SU-DHL-6 (cell line): ENCODE measurements around the gene LRRC28.

ENCODE experiments used
- H2AFZ ChIP-seq: fragments of 200-600 bp; sonication (generic); 2 replicates; pipeline ENCODE4 v1.6.1; 2014; ENCODE audit warnings: low read depth, mild to moderate bottlenecking, moderate library complexity, mixed read lengths, antibody characterized with exemption, low read length; ENCODE audit not compliant: severe bottlenecking
- H3F3A ChIP-seq: fragments of 200-600 bp; shearing (Covaris generic); 2 replicates; pipeline ENCODE4 v1.6.0; 2016; ENCODE audit warnings: antibody characterized with exemption, mild to moderate bottlenecking; ENCODE audit not compliant: insufficient read depth
- H3K27ac ChIP-seq: fragments of 200-600 bp; sonication (generic); 2 replicates; pipeline ENCODE4 v1.5.1; 2016; ENCODE audit warnings: low read depth, mild to moderate bottlenecking, low read length, moderate library complexity, mixed read lengths
- H3K27me3 ChIP-seq: fragments of 200-600 bp; sonication (generic), shearing (Covaris generic); 2 replicates; pipeline ENCODE4 v1.6.0; 2014; ENCODE audit warnings: mild to moderate bottlenecking, low read length
- H3K36me3 ChIP-seq: fragments of 200-600 bp; sonication (generic); 2 replicates; pipeline ENCODE4 v1.6.1; 2014; ENCODE audit warnings: mild to moderate bottlenecking, low read length, mixed read lengths
- H3K4me2 ChIP-seq: fragments of 300-600, 200-600 bp; shearing (Covaris generic), sonication (generic); 2 replicates; pipeline ENCODE4 v1.6.0; 2014; ENCODE audit warnings: low read length, low read depth, mild to moderate bottlenecking; ENCODE audit not compliant: poor library complexity, severe bottlenecking
- H3K4me3 ChIP-seq: fragments of 200-600 bp; sonication (generic); 2 replicates; pipeline ENCODE4 v1.5.1; 2014; ENCODE audit warnings: antibody characterized with exemption, low read length, mild to moderate bottlenecking, mixed read lengths; ENCODE audit not compliant: insufficient read depth, poor library complexity, severe bottlenecking
- H3K79me2 ChIP-seq: fragments of 200-600 bp; sonication (generic); 2 replicates; pipeline ENCODE4 v1.6.1; 2014; ENCODE audit warnings: mild to moderate bottlenecking, low read length, moderate library complexity; ENCODE audit not compliant: insufficient read depth
- H3K9ac ChIP-seq: fragments of 200-600 bp; sonication (generic); 2 replicates; pipeline ENCODE4 v1.7.0; 2014; ENCODE audit warnings: mild to moderate bottlenecking, low read length
- H3K9me2 ChIP-seq: fragments of 200-600 bp; sonication (generic); replicated peaks from 2 replicates; pipeline ENCODE4 v1.6.1; 2014; ENCODE audit warnings: low read length; ENCODE audit not compliant: insufficient read depth
- H3K9me3 ChIP-seq: fragments of 200-600 bp; sonication (generic); 2 replicates; pipeline ENCODE4 v1.6.1; 2014; ENCODE audit warnings: low read length, mixed read lengths; ENCODE audit not compliant: insufficient read depth
- H4K20me1 ChIP-seq: fragments of 200-600 bp; sonication (generic); 2 replicates; pipeline ENCODE4 v1.6.1; 2014; ENCODE audit warnings: low read depth, mild to moderate bottlenecking, antibody characterized with exemption, low read length, moderate library complexity, mixed read lengths
- CTCF ChIP-seq: fragments of 200-600 bp; sonication (generic); IDR thresholded peaks from one replicate; pipeline ENCODE4 v1.5.1; 2017; ENCODE audit warnings: antibody characterized with exemption, mild to moderate bottlenecking, low read length, moderate library complexity; ENCODE audit not compliant: insufficient read depth, poor library complexity, severe bottlenecking
- EZH2phosphoT487 ChIP-seq: fragments of 200-600 bp; sonication (generic), shearing (Covaris generic); conservative IDR thresholded peaks from 2 replicates; pipeline ENCODE4 v1.6.1; 2018; ENCODE audit warnings: mild to moderate bottlenecking, antibody characterized with exemption, low read length, moderate library complexity, mixed read lengths

The LRRC28 gene

GRCh38 chr15:99424131-99424571 lies 172.9 kb downstream of the LRRC28 start:
- Histone ChIP-seq H3K9me3 (no peaks in the 10 kb centered on the region), H3F3A (no peaks in the 10 kb centered on the region), H3K9ac (no peak overlapping the region), H3K79me2 (no peaks in the 10 kb centered on the region), H3K27me3 (no peaks in the 10 kb centered on the region), H3K36me3 (no peaks in the 10 kb centered on the region), H3K4me2 (no peak overlapping the region), H3K27ac (no peak overlapping the region), H4K20me1 (no peaks in the 10 kb centered on the region), H3K9me2 (no peaks in the 10 kb centered on the region), H2AFZ (no peak overlapping the region), H3K4me3 (no peak overlapping the region)
- TF ChIP-seq CTCF: no peak
- TF ChIP-seq EZH2phosphoT487: no peak

GRCh38 chr15:99424978-99425656 lies 173.8 kb downstream of the LRRC28 start:
- no peak overlapping the region for H2AFZ ChIP-seq
- no peak overlapping the region for H3K27ac ChIP-seq
- H3K4me2 ChIP-seq: no peak overlapping the region

GRCh38 chr15:99425657-99426301 lies 174.5 kb downstream of the LRRC28 start:
- no peaks in the 10 kb centered on the region for H3K79me2 ChIP-seq
- H3K4me3 ChIP-seq: no peak overlapping the region
- H4K20me1 ChIP-seq: no peaks in the 10 kb centered on the region
- H3K27ac ChIP-seq: no peak overlapping the region
- no peaks in the 10 kb centered on the region for H3K36me3 ChIP-seq
- H3K27me3 ChIP-seq: no peaks in the 10 kb centered on the region
- no peaks in the 10 kb centered on the region for H3K9me2 ChIP-seq
- no peak overlapping the region for H2AFZ ChIP-seq
- no peaks in the 10 kb centered on the region for H3F3A ChIP-seq
- H3K4me2 ChIP-seq: no peak overlapping the region
- H3K9me3 ChIP-seq: no peaks in the 10 kb centered on the region
- H3K9ac ChIP-seq: no peak overlapping the region
- TF ChIP-seq CTCF: no peak
- TF ChIP-seq EZH2phosphoT487: no peak

More at GRCh38 chr15:99424978-99425656, 173.8 kb downstream of the LRRC28 start:
- Histone ChIP-seq H3K79me2 (no peaks in the 10 kb centered on the region), H3K9ac (no peak overlapping the region), H3K27me3 (no peaks in the 10 kb centered on the region), H3F3A (no peaks in the 10 kb centered on the region), H3K9me3 (no peaks in the 10 kb centered on the region), H3K4me3 (no peak overlapping the region), H3K36me3 (no peaks in the 10 kb centered on the region), H4K20me1 (no peaks in the 10 kb centered on the region), H3K9me2 (no peaks in the 10 kb centered on the region)
- TF ChIP-seq CTCF: no peak
- TF ChIP-seq EZH2phosphoT487: no peak
